ENCODE measurements around the gene GLI3.
A peak's percentile ranks its signal among the peaks of the same experiment; 100 is the strongest.

The GLI3 gene

DNA sequence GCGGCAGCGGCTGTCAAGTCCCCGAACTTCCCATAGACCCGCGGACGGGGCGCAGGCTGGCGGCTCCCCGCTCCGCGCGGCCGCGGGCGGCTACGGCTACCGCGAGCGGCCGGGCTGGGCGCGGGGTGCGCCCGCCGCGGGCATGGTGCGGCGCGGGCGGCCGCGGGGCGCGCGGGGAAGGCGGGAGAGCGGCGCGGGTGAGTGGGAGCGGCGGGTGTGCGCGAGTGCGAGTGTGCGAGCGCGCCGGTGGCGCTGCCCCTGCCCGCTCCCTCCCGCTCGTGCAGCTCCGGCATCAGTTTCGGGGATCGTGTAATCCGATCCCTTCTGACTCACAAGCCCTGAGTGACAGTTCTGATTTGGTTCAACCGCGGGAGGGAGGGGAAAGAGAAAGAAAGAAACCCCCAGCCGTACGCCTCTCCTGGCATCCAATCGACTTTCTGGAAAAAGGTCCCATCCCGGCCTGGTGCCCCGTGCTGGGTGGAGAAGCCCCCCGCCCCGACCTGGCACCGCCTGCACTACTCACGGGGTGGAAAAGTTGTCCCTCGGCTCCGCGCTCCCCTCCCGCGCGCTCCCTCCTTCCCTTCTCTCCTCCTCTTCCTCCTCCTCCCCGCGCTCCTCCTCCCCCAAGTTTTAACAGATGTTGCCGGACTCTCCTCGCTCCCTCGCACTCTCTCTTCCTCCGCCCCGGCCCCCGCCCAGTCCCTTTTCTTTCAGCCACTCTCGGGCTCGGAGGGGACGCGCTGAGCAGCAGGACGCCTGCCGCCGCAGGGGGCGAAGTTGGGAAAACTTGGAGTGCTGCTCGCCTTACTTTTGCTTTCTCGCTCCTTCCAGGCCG, at the start of gene GLI3:
GLI3 (minus strand) TSS at position 234 of the 835 bp plus-strand sequence. CDS start 13,956 bp downstream, outside the sequence.
- peak; percentile 2 for DNase-seq

DNA sequence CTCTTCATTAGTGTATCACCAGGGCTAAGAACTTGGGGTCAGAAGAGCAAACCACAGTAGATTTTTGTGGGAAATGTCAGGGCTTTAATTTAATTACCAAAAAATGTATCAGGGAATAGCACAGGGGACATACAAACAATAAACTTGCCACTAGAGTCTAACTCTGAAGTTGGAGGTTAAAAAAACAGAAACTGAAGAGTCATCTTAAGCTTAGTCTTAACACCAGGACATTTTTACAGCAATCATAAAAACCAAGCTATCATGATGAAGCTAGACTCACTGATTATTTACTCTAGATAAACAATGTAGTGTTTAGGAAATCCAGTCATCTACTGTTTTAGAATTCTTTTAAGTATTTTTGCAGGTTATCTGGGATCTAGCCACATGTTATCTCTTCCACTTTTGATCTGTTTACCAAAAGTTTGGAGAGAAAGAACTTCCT, 48.4 kb upstream of the GLI3 start:
- no peak for DNase-seq

DNA sequence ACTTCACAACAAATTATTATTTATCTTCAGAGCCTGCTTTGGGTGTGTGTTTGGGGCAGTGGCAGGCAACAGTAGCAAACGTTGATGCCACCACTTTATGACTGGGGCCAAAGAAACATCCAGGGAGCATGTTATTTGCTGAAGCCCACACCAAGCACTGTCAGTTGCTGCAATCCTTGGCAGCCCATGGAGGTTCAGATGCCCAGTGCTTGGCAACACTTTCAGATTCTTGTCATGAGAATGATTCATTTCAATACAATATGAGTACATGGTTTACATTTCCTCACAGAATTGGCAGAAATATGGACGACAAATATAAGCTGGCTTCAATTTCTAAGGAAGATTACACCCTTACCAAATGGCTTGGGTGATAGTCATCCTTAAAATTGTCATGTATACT, 46.5 kb upstream of the GLI3 start:
- DNase-seq, result no peak

DNA sequence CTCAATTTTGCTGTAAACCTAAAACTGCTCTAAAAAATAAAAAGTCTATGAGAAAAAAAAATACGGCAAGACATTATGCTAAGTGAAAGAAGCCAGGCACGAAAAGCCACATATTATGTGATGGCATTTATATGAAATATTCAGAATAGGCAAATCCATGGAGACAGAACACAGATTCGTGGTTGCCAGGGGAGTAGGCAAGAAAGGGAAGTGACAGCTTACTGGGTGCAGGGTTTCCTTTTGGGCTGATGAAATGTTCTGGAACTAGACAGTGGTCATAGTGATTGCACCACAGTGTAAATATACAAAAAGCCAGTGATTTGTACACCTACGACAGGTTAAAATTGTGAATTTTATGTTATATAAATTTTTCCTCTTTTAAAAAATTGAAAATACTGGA, 41.3 kb upstream of the GLI3 start:
- no peak for DNase-seq

DNA sequence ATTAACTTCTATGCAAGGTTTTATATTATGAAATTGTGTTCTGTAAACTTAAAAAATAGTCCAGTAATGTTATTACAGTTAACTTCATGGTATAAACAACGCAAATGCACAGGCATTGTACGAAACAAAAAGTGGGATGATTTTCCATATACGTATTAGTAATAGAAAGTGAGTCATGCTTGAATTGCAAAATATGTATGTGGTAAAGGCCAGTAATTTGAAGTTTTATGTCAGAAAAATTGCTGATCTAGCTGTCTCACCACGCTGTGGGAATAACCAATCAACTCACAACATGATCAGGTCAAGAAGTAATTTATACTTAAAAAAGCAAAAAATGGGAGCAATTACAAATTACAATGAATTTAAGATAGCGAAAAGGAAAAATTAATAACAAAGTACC, 37.0 kb upstream of the GLI3 start:
- DNase-seq, result no peak

DNA sequence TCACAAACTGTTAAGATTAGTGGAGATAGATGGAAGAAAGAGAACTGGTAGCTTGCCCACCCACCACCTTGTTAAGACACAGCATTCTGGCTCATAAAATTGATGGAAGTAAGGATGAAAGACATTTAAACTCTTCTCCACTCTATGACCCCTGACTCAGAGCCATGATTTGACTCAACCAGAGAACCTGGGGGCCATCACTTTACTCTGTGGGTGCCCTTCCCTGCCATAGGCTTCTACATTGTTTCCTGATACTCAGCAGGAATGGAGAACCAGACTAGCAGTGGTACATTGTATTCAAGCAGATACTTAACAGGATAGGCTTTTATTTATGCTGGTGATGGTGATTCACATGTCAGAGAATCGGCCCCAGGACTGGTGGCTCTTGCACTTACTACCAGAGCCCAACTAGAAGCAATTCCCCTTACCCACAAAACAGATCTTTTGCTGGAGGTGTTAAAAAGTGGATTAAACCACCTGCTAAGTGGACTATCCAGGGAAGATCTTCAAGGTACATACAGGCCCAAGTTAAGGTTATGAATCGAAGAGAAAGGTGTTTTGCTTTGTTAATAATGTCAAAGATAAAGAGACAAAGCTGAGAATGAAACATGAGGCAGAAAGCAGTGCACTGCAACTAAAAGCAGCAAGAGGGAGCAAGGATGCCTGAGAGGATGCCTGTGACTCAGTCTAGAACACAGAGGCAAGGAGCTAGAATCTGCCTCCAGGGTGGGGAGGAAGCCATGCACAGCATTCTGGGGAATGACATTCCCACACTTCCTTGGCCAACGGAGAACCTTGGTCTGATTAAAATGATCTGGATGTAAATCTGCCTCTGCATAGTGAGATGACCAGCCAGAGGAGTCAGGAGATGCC, 36.0 kb upstream of the GLI3 start:
- DNase-seq, result no peak

DNA sequence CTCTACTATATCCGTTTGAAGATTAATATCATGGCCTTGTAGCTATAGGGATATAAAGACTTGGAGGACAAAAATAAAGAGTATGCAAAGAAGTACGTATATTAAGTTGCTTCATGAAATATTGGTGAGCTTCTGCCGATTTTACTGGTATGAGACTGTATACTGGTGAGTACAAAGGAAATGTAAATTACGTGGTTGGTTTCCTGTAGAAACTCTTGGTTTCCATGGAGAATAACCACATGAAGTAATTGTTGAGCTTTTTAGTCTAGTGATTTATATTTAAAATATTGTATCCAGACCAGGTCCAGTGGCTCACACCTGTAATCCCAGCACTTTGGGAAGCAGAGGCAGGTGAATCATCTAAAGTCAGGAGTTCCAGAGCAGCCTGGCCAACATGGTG, 32.2 kb upstream of the GLI3 start:
- DNase-seq, result no peak

DNA sequence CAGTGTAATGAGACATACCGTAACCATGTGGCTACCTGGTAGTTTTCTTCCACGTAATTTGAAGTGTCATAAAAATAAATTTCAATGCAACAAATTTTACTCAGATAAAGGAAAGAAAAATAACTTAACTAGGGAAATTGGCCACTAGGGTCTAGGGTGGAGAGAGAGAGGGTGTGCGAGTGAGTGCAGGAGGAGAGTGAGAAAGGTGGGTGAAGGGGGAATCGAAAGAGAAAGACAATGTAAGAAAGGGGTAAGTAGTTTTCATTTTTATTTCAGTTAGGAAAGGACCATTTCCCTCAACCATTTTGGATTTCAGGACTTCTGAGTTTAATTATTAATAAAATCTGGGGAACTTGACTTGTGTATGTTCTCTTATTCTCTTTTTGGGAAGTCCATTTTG, 27.7 kb upstream of the GLI3 start:
- DNase-seq, result no peak

DNA sequence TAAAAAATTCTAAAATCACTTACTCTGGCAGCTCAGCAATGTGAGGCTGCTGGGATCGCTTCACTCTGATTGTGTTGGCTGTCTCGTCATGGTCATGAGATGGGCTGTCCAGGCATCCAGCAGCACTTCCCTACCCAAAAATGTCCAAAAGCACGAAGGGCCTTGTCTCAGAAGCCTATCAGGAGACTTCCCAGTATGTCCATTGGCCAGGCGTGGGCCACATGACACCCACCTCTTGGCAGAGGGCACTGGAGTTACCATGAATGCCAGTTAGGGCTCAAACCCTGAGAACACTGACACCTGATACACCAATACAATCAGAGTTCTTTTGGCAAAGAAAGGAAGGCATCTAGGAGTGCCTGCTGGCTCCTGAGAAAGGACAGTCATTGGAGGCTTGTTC, 27.0 kb upstream of the GLI3 start:
- no peak for DNase-seq

DNA sequence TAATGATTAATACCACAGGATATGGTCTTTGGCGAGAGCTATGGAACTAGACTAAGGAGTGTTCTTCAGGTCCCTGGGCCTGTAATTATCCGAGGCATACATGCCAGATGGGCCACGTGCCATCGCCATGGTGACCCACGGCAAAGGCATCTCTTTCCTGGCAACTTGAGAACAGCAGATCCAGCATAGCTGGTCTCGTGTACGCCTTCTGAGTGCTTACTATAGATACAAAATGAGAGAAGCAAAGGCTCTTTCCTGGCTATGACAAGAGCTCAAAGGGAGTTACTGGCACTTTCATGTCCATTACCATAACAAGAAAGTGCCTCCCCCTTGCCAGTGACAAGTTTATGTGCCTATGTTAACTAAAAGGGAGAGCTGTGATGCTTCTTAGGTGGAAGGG, 26.0 kb upstream of the GLI3 start:
- no peak for DNase-seq

DNA sequence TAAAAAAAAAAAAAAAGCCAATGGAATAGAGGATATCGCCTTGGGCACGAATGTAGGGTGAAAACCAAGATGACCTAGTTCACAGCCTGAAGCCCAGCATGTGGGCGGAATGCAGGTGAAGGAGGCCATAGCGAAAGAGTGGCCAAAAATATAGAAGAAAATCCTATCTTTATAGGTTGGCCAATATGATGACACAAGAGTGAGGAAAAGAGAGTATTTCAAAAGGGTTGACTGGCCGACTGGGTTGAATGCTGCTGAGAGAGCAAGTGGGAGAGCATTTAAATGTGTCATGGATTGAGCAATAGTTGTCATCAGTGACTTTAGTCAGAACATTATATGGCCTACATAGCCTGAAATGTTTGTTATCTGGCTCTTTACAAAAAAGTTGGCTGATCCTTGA, 17.2 kb upstream of the GLI3 start:
- no peak for DNase-seq

DNA sequence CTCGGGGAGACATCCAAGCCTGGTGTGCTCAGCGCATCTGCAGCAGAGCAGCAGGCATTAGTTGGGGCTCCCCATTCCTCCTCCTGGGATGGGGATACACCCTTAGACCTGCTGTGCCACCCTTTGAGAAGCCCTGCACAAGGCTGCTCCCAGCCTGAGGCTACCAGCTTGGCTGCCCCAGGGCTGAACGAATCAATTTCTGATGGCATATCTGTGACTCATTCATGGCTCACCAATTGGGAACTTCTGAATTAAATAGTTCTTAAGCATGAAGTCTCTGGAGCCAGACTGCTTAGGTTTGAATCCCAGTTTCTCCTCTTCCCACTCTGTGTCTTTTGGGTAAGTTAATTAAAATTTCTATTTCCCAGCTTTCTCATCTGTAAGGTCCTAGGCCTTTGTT, 16.3 kb upstream of the GLI3 start:
- no peak for DNase-seq

DNA sequence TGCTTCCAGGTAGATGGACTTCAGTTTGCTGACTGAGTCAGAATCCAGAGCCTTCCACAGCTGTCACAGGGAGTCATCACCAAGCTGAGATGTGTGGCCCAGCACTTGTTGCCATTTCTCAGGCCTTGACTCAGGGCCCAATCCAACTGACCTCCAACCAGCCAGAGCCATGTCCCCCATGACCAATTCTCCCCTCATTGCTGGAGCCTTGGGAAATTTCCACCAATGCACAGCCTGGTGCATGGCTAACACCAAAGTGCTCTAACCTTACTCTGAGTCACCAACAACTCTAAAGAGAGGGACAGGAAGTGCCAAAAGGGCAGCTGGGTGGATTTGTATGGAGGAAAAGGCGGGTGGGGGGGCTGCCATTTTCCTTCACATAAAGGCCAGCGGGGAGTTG, 13.4 kb upstream of the GLI3 start:
- DNase-seq, result no peak

DNA sequence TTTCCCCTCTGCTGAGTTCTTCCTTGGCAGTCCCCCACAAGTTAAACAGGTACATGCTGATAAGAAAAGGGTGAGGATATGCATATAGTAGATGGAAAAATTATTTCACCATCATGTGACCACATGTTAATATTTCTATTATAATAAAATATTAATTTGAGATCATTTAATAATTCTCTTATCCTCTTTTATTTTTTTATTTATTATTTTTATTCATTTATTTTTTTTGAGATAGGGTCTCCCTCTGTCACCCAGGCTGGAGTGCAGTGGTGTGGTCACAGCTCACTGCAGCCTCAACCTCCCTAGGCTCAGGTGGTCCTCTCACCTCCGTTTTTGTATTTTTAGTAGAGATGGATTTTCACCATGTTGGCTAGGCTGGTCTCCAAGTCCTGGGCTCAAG, 11.6 kb upstream of the GLI3 start:
- no peak for DNase-seq

DNA sequence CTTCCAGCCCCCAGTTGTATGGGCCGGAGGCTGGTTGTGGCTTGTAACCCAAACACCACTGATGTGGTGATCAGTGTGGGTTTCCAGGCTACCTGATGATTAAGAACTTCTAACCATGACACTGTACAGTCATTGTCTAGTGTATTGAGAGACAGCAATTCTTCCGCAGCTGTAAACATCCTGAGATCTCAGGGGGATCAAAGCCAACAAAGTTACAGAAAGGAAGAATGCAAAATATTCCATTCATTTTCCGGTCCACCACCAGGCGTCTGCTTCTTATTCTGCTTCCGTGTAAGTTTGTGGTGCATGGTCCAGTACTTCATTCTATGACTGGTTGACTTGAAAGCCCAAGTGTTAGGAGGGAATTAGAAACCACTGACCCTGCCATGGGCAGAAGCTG, 10.3 kb upstream of the GLI3 start:
- DNase-seq, result no peak

DNA sequence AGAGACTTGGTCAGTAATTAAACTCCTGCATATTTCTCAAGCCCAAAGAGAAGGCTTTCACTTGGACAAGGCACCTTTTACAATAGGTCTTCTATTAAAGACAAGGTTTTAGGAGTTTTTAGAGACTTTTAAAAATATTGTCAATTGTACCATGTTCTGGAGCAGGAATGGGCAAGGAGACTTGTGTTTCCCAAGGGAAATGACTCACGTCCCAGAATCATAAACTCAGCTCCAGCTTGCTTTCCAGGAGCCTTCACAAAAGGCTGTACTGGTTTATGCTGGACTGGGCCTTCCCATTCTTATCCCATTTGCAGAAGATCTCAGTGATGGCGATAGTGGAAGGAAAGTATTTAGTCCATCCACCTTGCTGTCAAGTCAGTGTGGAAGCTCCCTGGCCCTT, 7.8 kb upstream of the GLI3 start:
- no peak for DNase-seq

DNA sequence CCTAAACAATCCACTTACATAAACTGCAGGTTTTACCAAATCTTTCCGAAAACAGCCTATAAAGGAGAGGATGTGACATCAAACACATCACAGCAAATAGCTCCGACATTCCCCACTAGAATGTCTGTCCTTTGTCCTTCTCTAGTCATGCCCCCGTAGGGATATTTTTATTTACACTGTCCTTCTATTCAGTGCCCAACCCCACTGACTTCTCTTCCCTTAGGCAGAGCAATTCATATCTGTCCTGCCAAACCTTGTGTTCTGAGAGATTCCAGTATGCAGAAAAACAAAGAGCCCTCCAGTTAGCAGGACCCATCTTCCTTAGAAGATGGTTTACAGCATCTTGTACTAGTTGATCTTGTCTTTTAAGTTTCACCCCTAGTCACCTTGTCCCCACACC, 5.4 kb upstream of the GLI3 start:
- DNase-seq, result no peak

DNA sequence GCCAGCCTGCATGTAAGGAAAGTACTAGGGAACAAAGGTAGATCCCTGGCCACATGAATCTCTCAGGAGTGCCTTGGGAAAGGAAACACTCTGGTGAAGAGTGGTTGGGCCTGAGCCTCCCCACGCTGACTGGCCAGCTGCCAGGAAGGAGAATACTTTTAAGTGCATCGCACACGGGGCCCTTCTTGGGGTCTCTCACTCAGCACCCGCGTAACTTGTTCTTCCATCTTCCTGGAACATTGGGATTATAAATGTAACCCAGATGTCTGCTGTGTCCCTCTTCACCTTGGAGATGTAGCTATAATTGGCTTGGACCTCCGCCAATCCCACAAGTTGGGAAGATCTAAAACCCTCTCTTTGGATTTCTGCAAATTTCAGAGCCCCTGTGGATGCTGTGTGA, 4.4 kb upstream of the GLI3 start:
- DNase-seq, result no peak

DNA sequence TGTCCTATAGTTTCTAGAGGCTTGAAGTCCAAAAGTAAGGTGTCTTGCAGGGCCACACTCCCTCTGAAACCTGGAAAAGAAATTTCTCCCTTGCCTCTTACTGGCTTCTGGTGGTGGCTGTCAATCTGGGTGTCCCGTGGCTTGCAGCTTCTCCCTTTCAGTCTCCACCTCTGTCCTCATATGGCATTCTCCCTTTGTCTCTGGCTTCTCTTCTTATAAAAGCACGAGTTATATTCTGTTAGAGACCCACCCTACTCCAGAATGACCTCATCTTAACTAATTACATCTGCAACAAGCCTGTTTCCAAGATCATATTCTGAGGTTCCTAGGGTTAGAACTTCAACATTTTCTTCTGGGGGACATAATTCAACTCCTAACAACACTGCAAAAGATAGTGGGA, 3.4 kb upstream of the GLI3 start:
- DNase-seq, result no peak

DNA sequence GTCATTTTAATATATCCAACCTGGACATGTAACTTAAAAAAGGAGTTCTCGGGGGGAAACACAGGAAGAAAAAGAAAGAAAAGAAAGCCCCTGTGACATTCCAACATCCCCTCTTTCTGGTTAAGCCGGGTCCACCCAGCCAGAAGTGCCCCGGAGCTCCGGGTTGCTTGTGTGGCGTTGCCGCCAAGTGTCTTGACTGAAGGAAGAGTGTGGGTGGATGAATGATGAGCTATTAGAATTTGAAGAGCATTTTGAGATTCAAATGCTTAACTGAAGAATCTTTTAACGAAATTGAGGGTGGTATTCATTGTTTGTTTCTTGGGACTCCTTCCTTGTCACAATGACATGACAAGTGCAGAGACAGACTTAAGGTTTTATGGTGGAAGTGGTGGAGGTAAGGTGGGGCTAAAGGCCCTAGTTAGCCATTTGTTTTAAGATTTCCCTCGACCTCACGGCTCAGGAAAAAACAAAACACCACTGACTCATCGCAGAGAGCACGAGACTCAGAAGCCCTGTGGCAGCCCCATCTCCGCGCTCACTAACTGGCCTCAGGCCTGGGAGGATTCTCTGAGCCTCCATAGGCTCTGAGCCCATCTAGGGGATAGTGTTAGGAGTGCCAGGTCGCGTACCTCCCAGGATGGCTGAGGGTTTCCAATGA, 1.8 kb upstream of the GLI3 start:
- no peak for DNase-seq

DNA sequence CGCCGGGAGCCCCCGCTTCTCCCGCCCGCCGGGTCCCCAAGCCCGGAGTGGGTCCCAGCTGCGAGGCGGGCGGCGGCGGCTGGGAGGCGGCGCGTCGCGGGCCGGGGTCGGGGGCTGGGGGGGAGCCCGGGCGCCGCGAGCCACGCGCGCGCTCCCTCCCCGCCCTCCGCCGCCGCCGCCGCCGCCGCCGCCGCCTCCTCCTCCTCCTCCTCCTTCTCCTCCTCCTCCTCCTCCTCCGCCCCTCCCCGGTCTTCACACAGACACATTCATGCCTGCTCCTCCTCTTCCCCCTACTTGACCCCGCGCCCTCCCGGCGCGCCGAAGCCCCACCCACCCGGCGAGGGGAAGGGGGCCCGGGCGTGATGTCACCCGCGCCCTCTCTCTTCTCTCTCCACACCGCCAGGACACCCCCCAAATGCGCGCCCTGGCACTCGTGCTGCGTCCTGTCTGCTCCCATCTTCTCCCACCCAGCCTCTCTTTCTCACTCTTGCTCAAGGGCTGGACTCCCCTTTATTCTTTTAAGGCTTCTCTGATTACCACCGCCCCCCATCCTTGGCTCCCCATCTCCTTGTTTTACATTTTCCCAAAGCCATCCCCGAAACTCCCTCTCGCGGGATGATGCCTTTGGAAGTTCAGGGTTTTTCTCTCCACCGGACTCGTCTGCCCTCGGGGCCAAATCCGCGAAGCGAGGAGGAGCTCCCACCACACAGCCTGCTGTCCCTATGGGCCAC, 967 bp upstream of the GLI3 start:
- no peak for DNase-seq

DNA sequence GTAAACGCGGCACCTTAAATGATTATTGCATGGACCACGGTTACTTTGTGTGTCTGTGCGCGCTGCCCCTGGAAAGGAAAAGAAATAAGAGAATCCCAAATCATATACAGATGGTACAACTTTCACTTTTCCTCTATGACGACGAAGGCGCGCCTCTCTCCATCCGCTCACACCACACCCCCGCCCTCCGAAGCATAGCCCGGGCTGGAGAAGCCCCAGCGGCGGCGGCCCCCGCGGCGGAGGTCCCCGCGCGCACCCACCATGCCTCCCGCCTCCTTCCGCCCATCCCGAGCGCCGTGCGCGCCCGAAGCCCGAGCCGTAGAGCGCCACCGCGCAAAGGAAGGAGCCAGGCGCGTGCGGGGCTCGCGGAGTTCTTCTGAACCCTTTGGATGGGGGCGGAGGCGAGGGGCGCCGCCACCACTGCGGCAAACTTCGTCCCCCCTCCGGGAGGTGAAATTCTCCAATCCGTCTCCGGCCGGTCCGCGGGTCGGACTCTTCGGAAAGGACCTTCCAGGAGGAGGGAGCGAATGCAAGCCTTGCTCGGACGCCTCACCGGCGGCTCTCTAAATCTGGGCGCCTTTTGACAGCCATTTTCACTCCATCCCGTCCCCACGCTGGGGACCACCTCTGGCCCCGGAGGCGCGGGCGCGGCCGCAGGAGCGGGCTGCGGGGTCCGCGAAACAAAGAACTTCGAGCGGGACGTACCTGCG, 588 bp downstream of the GLI3 start:
- DNase-seq, result no peak

All from stimulated activated CD4-positive, alpha-beta T cell treated with anti-CD3 and anti-CD28 coated beads, Interleukin-12 subunit alpha, Interleukin-12 subunit beta, amount 100 ng/mL, for 4 hours (primary cell).